CD4-positive, alpha-beta T cell treated with Interleukin-4 for 4 hours (primary cell): ENCODE results near the gene SHROOM1.
"Not testable (repeated sequence)": the region's sequence is repeated elsewhere in the genome, so short reads cannot be mapped to it uniquely, and the experiment has no call there.

Experiments used
- DNase-seq: peaks from one replicate; pipeline ENCODE4 v3.0.0-alpha.2; 2020

The SHROOM1 gene

DNA sequence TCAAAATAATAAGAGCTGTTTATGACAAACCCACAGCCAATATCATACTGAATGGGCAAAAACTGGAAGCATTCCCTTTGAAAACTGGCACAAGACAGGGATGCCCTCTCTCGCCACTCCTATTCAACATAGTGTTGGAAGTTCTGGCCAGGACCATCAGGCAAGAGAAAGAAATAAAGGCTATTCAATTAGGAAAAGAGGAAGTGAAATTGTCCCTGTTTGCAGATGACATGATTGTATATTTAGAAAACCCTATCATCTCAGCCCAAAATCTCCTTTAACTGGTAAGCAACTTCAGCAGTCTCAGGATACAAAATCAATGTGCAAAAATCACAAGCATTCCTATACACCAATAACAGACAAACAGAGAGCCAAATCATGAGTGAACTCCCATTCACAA, 26.2 kb downstream of the SHROOM1 start:
- DNase-seq: not testable (repeated sequence)

DNA sequence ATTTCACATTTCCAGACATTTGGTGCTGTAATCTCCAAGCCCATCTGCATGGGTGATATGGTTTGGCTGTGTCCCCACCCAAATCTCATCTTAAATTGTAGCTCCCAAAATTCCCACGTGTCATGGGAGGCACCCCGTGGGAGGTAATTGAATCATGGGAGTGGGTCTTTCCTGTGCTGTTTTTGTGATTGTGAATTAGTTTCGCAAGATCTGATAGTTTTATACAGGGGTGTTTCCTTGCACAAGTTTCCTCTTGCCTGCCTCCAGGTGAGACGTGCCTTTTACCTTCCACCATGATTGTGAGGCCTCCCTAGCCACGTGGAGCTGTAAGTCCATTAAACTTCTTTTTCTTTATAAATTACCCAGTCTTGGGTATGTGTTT, 27.8 kb downstream of the SHROOM1 start:
- not testable (repeated sequence) for DNase-seq

- no peak for DNase-seq
Measured at GRCh38 chr5:132802044-132802684, 28.3 kb downstream of the SHROOM1 start.

DNA sequence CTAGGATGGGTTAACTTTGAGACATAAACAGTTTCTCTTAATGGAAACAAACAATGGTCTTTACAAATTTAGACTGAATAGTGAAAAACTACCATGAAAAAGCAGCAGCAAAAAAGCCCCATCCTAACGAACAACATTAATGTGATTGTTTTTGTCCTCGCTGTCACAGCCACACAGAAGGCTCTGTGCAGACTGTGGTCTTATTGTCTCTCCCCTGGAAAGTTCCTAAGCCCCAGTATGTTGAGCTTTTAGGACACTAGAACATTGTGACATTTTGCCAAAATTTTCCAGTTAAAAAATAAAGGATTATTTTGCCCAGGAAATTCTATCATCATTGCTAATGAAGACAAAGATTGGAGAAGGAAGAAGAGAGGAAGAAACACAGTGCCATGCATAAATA, 29.9 kb downstream of the SHROOM1 start:
- DNase-seq: no peak

DNA sequence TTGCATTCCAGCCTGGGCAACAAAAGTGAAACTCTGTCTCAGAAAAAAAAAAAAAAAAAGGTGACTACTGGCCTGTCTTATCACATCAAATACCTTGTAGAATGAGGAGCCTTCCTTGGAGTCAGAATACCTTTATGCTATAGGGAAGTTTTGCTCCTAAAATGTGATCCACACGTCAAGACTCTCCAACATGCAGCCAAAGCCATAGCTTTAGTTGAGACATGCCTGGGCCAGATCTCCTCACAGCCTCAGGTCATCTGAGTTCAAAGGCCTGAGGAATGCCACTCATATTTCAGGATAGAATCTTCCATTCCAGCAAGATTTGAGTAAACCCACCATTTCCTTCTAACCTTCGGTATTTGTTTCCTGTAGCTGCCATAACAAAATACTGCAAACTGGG, 31.1 kb downstream of the SHROOM1 start:
- DNase-seq: no peak

DNA sequence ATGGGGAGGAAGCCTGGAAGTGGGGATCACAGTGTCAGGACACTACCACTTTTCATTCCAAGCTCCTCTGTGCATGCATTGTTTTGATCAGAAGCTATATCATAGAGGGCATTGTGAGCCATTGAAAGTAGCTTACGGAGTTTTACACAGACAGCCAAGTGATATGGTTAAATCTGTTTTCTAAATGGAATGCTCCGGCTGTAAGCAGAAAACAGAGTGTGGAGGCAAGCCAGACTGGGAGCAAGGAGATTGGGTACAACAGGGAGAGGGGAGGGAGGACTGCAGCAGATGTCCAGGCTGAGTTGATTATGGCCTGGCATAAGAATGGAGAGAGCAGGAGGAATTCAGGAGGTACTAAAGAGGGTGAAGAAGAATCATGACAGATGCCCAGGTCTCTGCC, 32.8 kb downstream of the SHROOM1 start:
- no peak for DNase-seq

DNA sequence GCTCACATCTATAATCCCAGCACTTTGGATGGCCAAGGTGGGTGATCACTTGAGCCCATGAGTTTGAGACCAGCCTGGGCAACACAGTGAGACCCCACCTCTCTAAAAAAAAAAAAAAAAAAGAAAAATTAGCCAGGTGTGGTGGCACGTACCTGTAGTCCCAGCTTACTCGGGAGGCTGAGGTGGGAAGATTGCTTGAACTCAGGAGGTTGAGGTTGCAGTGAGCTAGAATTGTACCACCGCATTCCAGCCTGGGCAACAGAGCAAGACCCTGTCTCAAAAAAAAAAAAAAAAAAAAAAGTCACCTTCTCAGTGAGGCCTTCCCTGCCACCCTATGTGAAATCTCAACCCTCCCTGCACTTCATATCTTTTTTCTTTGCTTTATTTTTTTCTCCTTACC, 39.4 kb downstream of the SHROOM1 start:
- no peak for DNase-seq

GRCh38 chr5:132790201-132790865, 40.1 kb downstream of the SHROOM1 start:
- DNase-seq: no peak

DNA sequence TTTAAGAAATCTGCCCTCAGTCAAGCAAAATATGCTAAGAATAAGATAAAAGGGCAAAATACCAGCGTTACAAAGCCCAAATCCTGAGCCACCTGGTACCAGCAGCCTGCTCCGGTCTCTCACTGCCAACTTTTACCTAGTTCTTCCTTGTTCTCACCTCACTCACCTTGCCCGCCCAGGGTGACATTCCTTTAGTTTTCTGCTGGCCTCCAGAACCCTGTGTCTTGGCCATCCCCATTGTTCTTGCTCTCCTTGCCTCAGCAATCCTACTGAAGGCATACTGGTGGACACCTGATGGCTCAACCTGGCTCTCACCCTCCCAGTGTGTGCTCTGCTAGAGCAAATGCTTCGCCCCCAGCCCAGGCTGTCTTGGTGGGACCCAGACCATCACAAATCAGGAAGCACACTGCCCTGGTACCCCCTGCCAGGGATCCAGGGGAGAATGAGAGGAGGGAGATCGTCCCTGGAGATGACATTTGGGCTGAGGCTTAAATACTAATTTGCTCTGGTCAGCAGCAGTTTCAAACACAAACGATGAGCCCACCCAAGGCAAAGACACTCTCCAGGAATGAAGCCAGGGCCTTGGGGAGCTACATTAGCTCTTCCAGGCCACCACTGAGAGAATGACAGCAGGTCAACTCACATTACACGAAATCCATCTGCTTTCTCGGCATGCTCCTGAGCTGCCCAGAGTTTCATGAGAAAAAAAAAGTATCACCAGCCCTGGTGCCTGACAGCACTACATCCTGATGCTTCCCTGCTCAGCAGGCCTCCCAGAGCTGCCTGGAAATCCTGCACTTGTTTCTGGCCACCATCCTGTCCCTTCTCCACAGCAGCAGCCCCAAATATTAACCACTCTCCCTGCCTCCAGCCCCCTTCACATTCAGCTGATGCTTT, 41.2 kb downstream of the SHROOM1 start:
- no peak for DNase-seq

DNA sequence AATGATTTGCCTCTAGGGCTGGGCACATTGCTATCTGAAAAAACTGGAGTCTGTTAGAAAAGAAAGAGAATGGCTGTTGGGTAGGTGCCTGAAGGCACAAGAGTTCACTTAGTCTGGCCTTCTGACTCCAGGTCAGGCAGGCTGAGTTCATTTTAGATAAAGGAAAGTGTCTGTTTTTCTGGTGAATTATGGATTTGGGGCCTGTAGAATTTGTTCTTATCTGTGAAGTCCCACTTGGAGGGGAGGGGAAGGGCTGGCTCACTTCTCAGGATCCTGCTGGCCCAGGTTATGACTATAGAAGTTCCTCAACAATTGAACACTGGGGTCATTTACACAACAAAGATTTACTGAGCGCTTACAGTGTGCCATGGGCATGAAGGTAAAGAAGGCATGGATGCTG, 41.9 kb downstream of the SHROOM1 start:
- no peak for DNase-seq

DNA sequence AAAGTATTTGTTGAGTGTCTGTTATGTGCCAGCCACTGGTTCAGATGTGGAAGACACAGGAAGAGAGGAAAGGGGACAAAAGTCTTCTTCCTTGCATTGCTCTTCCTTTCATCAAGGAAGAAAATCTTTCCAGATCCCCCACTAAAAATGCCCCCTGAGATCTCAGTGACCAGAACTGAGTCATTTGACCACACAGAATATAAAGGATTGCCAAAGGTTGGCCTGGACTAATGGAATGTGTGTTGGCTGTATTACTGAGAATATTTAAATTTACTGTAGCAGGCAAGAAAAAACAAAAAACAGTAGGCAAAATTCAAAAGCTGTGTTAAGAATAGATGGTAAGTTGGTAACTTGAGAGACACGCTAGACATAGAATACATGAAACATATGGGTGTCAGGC, 43.4 kb downstream of the SHROOM1 start:
- no peak for DNase-seq

DNA sequence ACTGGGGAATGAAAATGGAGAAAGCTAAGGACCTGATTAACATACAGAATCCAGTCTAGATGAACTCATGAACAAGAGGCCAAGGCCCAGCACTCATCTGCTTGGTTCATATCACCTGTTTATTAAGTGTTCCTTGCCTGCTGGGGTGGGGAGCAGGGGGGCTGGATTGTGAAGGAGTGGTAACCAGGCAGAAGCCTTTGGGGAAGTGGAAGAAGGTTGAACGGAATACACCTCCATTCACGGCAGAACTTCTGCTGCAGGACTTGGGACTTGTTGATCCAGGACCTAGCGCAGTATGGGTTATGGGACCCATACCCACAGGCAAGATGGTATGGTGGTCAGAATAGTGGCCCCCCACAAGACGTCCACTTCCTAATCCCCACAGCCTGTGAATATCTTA, 44.6 kb downstream of the SHROOM1 start:
- no peak for DNase-seq

GRCh38 chr5:132785365-132785764, 45.1 kb downstream of the SHROOM1 start:
- DNase-seq: no peak

- no peak for DNase-seq
Measured at GRCh38 chr5:132782101-132782500, 48.3 kb downstream of the SHROOM1 start.

DNA sequence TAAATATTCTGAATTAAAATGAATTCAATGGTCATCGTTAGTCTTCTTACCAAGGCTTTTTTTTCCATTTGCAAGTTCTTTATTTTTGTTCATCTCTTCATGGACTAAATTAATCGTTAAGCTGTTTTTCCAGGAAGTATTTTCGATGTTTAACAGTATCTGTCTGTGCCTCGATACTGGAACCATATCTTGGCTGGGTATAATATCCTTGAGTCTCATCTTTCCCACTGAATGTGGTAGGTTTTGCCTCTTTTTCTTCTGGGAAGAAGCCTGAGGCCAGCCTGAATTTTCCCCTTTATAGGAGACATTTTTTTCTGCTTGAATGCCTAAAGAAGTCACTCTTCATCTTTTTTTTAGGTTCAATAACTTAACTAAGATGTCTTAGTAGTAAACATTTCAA, 49.4 kb downstream of the SHROOM1 start:
- DNase-seq: no peak

DNA sequence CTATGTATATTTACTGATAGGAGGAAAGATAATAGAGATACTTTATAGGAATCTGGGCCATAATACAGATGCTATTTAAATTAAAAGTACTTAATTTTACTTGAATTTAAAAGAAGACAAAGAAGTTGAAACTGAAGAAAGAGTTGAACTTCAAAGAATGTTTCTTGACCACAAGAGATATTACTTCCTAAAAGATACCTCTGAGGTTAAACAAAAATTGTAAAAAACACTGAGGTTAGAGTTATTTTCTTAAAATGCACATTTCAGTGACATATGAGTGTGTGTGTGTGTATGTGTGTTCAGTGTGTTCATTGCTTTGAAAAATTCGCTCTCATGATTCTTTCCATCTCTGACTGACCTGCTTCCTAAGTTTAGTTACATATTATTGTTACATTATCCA, 49.9 kb downstream of the SHROOM1 start:
- no peak for DNase-seq

DNA sequence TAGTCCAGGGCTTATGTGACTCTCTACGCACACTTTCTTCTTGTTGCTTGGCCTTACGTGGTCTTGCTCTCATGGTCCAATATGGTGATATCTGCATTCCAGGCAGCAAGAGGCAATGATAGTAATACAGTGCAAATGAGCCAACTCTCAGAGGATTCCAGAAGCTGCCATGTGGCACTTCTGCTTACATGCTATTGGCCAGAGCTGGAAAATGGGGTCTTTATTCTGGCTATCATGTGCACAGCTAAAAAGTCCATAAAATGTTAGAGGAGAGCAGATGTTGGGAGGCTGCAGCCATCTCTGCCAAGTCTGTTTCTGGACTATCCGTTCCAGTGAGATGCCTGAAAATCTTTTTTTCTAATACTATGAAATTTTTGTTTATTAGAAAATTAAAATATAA, 50.5 kb downstream of the SHROOM1 start:
- DNase-seq: no peak

GRCh38 chr5:132778856-132779255, 51.6 kb downstream of the SHROOM1 start:
- no peak for DNase-seq

GRCh38 chr5:132778129-132778528, 52.3 kb downstream of the SHROOM1 start:
- DNase-seq: no peak

- peak; percentile 28 for DNase-seq
Measured at GRCh38 chr5:132777209-132778069, 53.0 kb downstream of the SHROOM1 start, which contains the start of gene SEPTIN8. SEPTIN8 (minus strand) TSS chr5:132777239; CDS start chr5:132777137, 102 bp downstream.

GRCh38 chr5:132776938-132777208, 53.6 kb downstream of the SHROOM1 start:
- DNase-seq: no peak

- DNase-seq: no peak
Measured at GRCh38 chr5:132776131-132776937, 54.1 kb downstream of the SHROOM1 start.
